Esophagus squamous epithelium (tissue), 4 donors: Measurements from ENCODE around the gene DIP2A.

ENCODE experiments used
- POLR2A ChIP-seq, 4 donors: fragments of 450-650 bp; IDR thresholded peaks; one replicate each; pipeline ENCODE4 v1.6.1; 2017; ENCODE audit warnings: antibody characterized with exemption in 4 of 4, mild to moderate bottlenecking in 4 of 4, moderate library complexity in 3 of 4
- TF ChIP-seq, protein P1 (sequence below), 6 experiments: fragments of 450-650 bp in 4 of 6; fragments of 200-600 bp in 2 of 6; sonication (generic) in 2 of 6; IDR thresholded peaks; one replicate each; pipeline ENCODE4 v1.5.1; 2016 to 2019; ENCODE audit warnings: antibody characterized with exemption in 6 of 6, mild to moderate bottlenecking in 4 of 6, moderate library complexity in 4 of 6

DNA sequence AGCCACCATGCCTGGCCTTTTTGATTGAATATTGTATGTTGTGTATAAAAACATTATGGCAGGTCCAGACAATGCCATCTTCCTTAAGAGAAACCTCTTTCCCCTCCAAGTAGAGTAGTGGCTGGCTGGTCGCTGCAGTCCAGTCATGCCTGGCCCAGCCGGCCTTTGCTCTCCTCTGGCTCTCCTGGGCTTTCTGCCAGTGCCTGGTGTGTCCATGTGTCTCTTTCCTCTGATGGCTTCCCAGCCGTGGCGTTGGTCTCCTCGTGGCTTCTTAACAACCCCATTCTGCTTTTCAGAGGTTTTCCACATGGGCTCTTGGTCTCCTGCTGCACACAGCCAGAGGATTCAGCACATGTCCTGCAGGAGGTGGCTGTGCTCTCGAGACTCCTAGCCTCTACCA is 58.7 kb downstream of the DIP2A start:
- TF ChIP-seq, protein P1, sequence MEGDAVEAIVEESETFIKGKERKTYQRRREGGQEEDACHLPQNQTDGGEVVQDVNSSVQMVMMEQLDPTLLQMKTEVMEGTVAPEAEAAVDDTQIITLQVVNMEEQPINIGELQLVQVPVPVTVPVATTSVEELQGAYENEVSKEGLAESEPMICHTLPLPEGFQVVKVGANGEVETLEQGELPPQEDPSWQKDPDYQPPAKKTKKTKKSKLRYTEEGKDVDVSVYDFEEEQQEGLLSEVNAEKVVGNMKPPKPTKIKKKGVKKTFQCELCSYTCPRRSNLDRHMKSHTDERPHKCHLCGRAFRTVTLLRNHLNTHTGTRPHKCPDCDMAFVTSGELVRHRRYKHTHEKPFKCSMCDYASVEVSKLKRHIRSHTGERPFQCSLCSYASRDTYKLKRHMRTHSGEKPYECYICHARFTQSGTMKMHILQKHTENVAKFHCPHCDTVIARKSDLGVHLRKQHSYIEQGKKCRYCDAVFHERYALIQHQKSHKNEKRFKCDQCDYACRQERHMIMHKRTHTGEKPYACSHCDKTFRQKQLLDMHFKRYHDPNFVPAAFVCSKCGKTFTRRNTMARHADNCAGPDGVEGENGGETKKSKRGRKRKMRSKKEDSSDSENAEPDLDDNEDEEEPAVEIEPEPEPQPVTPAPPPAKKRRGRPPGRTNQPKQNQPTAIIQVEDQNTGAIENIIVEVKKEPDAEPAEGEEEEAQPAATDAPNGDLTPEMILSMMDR (IDR thresholded peaks at IDR 0.05), result no peak
- no peak for TF ChIP-seq POLR2A (IDR thresholded peaks at IDR 0.05)
